ENCODE data around the gene DICER1.
A peak's percentile ranks its signal among the peaks of the same experiment; 100 is the strongest.
"Not testable (repeated sequence)": the region's sequence is repeated elsewhere in the genome, so short reads cannot be mapped to it uniquely, and the experiment has no call there.

Gene DICER1

DNA sequence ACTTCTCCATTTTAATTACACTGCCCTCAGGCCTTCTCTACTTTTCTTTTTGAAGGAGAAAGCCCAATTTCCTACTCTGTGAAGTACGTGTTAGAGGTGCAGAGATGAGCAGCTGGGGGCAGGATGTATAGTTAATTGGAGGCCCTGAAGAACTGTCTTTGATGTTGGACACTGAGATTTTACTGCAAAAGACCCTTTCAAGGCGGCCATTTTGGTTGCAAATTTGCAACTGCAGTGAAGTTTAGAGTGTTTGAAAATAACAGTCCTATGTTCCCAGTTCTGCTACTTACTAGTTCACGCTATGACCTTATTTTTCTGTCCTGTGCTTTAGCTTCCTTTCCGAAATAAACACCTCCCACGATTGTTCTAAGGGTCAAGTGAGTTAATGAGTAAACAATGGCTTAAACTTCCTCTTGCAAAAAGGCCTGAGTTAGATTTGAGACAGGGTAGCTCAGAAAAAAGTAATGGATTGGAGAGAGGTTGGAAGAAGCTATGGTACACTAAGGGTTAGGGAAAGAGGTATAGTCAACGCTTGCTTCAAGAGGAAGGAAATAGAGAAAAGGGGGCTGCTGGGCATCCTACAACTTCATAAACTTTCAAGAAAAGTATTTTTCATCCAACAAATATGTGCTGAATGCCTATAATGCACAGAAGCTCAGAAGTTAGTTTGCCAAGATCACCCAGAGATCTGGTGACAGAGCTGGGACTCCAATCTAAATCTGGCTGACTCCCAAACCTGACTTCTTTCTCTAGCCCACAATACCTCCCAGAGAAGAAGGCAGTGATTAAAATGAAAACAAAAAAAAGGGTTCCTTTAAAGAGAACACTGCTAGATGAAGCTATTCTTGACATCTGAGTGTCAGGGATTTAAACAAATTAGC is 26.4 kb upstream of the DICER1 start:
- no peak for DNase-seq

DNA sequence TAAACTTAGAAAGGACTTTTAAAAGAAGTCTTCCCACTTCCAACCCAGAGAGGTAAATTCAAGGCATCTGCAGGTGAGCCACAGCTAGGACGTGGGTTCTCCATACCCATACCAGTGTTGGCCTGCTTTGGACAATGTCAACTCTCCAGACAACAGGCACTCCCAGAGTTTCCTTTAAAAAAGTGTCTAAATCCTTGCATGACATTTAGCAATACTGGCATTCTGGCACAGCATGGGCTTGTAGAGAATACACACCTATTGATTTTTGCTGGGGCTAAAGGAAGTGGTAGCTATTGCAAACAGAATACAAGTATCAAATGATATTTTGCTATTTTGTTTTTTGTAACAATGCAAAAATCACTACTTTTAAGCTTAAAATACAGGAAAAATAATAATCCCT is 25.8 kb upstream of the DICER1 start:
- no peak for DNase-seq

GRCh38 chr14:95182379-95182778 is 25.1 kb upstream of the DICER1 start:
- DNase-seq: no peak

DNA sequence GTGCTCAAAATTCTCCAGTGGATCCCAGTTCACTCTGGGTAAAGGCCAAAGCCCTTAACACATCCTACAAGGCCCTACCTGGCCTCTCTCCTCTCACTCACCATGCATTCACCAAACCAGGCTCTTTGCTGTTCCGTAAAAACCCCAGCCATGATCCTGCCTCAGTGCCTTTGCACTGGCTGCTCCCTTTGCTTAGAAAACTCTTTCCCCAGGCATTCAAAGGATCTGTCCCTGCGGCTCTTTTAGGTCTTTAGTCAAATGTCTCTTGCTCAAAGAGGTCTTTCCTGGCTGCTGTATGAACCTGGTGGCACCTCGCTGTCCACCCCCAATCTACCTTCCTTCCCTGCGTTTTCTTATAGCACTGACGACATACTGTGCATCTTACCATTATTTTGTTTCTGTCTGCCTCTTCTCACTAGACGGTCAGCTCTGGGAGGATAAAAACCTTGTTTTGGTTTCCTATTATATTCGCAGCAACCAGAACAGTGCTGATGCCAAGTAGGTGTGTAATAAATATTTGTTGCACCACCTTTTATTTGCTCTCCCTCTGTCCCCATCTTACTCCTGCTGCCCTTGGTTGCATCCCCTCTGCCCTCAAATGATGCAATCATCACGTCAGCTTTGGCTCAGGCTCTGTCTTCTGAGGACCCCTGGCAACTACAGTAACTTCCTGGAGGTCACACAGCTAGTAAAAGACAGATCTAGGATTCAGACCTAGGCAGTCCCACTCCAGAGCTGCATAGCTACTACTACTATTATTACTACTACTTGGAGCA is 23.8 kb upstream of the DICER1 start:
- DNase-seq: no peak

DNA sequence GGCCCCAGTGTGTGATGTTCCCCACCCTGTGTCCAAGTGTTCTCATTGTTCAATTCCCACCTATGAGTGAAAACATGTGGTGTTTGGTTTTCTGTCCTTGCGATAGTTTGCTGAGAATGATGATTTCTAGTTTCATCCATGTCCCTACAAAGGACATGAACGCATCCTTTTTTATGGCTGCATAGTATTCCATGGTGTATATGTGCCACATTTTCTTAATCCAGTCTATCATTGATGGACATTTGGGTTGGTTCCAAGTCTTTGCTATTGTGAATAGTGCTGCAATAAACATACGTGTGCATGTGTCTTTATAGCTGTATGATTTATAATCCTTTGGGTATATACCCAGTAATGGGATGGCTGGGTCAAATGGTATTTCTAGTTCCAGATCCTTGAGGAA is 18.3 kb upstream of the DICER1 start:
- DNase-seq: not testable (repeated sequence)

GRCh38 chr14:95174184-95174792 is 17.0 kb upstream of the DICER1 start:
- no peak for DNase-seq

GRCh38 chr14:95173518-95173917 is 16.2 kb upstream of the DICER1 start:
- no peak for DNase-seq

DNA sequence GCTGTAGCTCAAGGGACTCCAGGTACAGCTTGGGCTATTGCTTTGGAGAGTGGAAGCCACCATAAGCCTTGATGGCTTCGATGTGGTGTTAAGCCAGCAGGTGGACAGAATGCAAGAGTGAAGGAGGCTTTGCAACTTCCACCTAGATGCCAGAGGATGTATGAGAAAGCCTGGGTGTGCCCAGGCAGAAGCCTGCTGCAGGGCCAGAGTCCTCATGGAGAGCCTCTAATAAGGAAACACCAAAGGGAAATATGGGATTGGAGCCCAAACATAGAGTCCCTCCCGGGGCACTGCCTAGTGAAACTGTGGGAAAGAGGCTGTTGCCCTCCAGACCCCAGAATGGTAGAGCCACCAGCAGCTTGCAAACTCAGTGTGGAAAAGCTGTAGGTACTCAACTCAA is 9.8 kb upstream of the DICER1 start:
- DNase-seq: no peak

GRCh38 chr14:95165517-95165916 is 8.2 kb upstream of the DICER1 start:
- DNase-seq: no peak

GRCh38 chr14:95164506-95164905 is 7.2 kb upstream of the DICER1 start:
- DNase-seq: no peak

DNA sequence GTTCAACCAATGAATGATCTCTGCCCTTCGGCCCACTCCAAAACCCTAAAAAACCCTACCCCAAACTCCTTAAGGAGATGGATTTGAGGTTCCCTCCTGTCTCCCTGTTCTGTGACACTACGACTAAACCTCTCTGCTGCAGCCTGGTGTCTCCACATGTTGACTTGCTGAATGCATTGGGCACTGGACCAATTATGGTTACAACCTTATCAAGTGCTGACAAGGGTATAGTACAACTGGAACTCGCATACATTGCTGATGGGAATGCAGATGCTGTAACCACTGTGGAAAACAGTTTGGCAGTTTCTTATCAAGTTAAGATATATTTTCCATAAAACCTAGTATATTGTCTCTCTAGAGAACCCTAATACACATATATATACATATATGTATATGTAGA is 6.3 kb upstream of the DICER1 start:
- DNase-seq: no peak

GRCh38 chr14:95163132-95163531 is 5.8 kb upstream of the DICER1 start:
- DNase-seq: no peak

DNA sequence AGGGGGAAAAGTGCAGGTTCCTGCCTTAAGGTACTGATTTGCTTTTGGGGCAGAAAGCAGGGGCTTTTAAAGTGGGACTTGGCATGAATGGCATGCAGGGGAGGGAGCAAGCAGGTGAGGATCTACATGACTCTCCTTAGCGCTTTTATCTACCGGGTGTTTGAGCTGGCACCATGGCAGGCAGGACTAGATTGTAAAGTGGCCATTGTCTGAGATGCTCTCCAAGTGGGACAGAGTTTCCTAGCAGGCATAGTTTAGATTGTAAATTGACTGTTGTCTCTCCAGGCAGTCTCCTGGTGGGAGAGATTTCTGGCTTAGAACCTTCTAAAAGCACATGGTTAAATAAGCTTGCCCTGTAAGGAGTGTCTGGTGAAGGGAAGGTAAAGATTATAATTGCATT is 5.3 kb upstream of the DICER1 start:
- DNase-seq: no peak

- no peak for DNase-seq
Measured at GRCh38 chr14:95157048-95157326, 342 bp downstream of the DICER1 start.

GRCh38 chr14:95156161-95157047 is 925 bp downstream of the DICER1 start:
- DNase-seq: peak; percentile 52

GRCh38 chr14:95155045-95155444 is 2.3 kb downstream of the DICER1 start:
- DNase-seq: no peak

DNA sequence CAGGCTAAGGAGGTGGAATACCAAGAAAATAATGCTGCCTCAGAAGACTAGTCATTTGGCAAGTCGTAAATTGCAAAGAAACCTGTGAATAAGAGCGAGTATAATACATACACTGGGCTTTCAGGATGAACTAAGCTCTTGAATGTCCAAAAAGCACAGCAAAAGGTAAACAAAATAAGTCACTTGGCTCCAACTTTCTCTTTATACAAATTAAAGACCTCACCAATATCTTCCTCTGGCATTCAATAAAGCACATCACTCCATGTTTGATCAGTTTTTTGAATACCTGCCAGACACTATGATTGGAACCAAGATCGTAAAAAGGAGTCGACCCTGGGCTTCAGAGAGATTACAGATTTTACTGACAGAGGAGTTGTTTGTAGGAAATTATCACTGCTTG is 3.5 kb downstream of the DICER1 start:
- no peak for DNase-seq

GRCh38 chr14:95151561-95151960 is 5.8 kb downstream of the DICER1 start:
- no peak for DNase-seq

- no peak for DNase-seq
Measured at GRCh38 chr14:95150910-95151309, 6.4 kb downstream of the DICER1 start.

DNA sequence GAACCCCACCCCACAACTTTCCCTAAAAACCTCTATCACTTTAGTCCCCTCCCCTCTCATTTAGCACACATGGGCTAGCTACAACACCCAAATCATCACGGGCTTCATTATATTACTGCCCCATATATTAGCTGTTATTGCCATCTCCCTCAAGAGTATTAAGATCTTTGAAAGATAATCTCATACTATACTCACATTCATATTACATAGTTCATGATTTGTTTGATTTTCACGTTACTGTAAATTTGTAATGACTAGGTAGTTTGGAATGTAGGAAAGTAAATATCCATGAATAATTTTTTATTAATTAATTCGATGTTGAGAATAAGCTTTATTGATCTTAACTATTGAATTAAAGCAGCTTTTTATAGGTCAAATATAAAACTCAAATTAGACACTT is 7.9 kb downstream of the DICER1 start:
- no peak for DNase-seq

GRCh38 chr14:95147597-95147996 is 9.7 kb downstream of the DICER1 start:
- DNase-seq: no peak

DNA sequence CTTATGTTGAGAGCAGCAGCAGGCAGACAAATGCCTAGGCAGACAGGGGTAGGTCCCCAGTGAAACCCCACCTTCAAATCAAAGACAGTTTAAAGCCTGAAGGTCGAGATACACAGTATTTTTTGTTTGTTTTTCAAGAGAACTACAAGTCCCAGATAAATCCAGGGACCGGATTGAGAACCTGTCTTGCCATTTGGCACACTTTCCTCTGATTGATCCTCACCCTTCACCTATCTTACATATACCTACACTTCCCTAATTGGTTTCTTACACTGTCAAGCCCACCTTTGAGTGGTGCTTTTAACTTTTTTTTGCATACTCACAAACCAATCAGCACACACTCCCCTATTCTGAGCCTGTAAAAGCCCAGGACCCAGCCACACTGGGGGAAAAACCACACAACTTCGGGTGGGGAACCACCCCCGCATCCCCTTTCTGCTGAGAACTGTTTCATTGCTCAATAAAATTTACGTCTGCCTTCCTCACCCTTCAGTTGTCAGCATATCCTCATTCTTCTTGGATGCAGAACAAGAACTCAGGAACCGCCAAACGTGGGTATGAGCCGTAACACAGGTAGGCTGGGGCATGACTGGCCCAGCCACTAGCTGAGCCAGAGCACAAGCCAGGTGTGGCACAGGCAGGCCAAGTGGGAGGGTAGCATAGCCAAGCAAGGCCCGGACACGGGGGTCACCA is 11.1 kb downstream of the DICER1 start:
- DNase-seq: no peak

Data from activated CD4-positive, alpha-beta T cell treated with anti-CD3 and anti-CD28 coated beads for 48 hours (primary cell).